K562 (cell line): ENCODE results near the gene CDC27. TPM values are rescaled to one million over a fixed set of nuclear protein-coding genes. Genes with fewer than 3 reads are reported as not detected.

Source experiments
- CHD4 ChIP-seq: fragments of 200-600 bp; sonication (generic); IDR thresholded peaks from 3 replicates; pipeline ENCODE4 v1.6.1; 2012; ENCODE audit warnings: low read depth, mild to moderate bottlenecking, mixed read lengths, low read length, inconsistent platforms; ENCODE audit not compliant: insufficient read depth, insufficient replicate concordance, poor library complexity, severe bottlenecking
- FOXM1 ChIP-seq, 2 experiments: fragments of 450-650 bp in 1 of 2; sonication (generic) in 1 of 2; formaldehyde crosslinking in 1 of 2; IDR thresholded peaks; 2 replicates each; pipeline versions ENCODE4 v1.6.1 to v1.9.0; 2017 to 2022; ENCODE audit warnings: low read depth in 2 of 2, mild to moderate bottlenecking in 2 of 2, missing genetic modification reagents in 1 of 2, moderate library complexity in 1 of 2
- HCFC1 ChIP-seq: IDR thresholded peaks from 2 replicates; pipeline ENCODE4 v1.6.1; 2012; ENCODE audit warnings: low read depth, low read length, improper control_type of control experiment
- HIVEP1 ChIP-seq: fragments of 250-450 bp; sonication (Bioruptor Pico); IDR thresholded peaks from 2 replicates; pipeline ENCODE4 v1.4.0; 2020; ENCODE audit warnings: mild to moderate bottlenecking
- IFI16 ChIP-seq: fragments of 250-450 bp; sonication (Bioruptor Pico); IDR thresholded peaks from 2 replicates; pipeline ENCODE4 v2.1.2; 2022; ENCODE audit warnings: mild to moderate bottlenecking, inconsistent platforms
- MYC ChIP-seq, 2 experiments: fragments of 250-450 bp in 1 of 2; sonication (Bioruptor Pico) in 1 of 2; IDR thresholded peaks; 2 replicates each; pipeline versions ENCODE4 v1.5.1 to v1.6.1; 2012 to 2021; ENCODE audit warnings: low read depth in 2 of 2, borderline replicate concordance in 1 of 2, improper control_type of control experiment in 1 of 2, low read length in 1 of 2, mild to moderate bottlenecking in 1 of 2, moderate library complexity in 1 of 2
- OTX1 ChIP-seq: fragments of 450-650 bp; formaldehyde crosslinking; IDR thresholded peaks from 2 replicates; pipeline ENCODE4 v1.4.0; 2022; ENCODE audit warnings: mild to moderate bottlenecking
- SRF ChIP-seq, 2 experiments: fragments of 250-450, 450-650 bp in 1 of 2; sonication (Bioruptor Pico) in 1 of 2; sonication (generic) in 1 of 2; formaldehyde crosslinking; IDR thresholded peaks; 2 replicates each; pipeline versions ENCODE4 v1.5.0 to v1.5.1; 2020 to 2022; ENCODE audit warnings: mild to moderate bottlenecking in 1 of 2, missing genetic modification reagents in 1 of 2
- TEAD2 ChIP-seq: fragments of 450-650 bp; IDR thresholded peaks from 2 replicates; pipeline ENCODE4 v1.6.1; 2016; ENCODE audit warnings: missing genetic modification characterization, control low read depth, missing compliant biosample characterization
- ZSCAN29 ChIP-seq: fragments of 450-650 bp; IDR thresholded peaks from 2 replicates; pipeline ENCODE4 v1.6.1; 2017
- polyA plus RNA-seq, 8 experiments: library from polyadenylated mRNA; depleted of rRNA in 4 of 8; stranded (reverse) in 5 of 8; unstranded in 3 of 8; fragments of >200 nt; fragmentation: Nextera tagmentation in 2 of 8; fragmentation: Illumina TruSeq in 1 of 8; extraction: Ambion mirVana in 2 of 8; extraction: Trizol in 1 of 8; gene quantifications; 2 replicates each; pipeline versions ENCODE4 v1.2.1 to v1.2.3, GENCODE V29; 2011 to 2014; ENCODE audit warnings: inconsistent platforms in 1 of 8, missing spikeins in 1 of 8
- total RNA-seq, 7 experiments: library from RNA; depleted of rRNA in 6 of 7; stranded (reverse); fragments of >200 nt in 6 of 7; fragmentation: Illumina TruSeq in 2 of 7; extraction: Trizol in 2 of 7; gene quantifications; 2 replicates each; pipeline versions ENCODE4 v1.2.1 to v1.2.3, GENCODE V29; 2011 to 2021; ENCODE audit warnings: low replicate concordance in 1 of 7
- TF ChIP-seq, protein P1 (sequence below): fragments of 200-600 bp; sonication (generic); IDR thresholded peaks from one replicate; pipeline ENCODE4 v1.6.1; 2012; ENCODE audit warnings: mild to moderate bottlenecking, low read depth, low read length, inconsistent platforms
- TF ChIP-seq, protein P2 (sequence below): fragments of 250-450 bp; sonication (Bioruptor Pico); IDR thresholded peaks from 2 replicates; pipeline ENCODE4 v1.6.1; 2021; ENCODE audit warnings: mild to moderate bottlenecking

Gene CDC27
- total and polyA plus RNA-seq, 9 of the 15 experiments (the other 6 are each of a cell fraction or from before 2014, with no cell fraction given) = 28.6 to 155 (median 94.1) TPM

DNA sequence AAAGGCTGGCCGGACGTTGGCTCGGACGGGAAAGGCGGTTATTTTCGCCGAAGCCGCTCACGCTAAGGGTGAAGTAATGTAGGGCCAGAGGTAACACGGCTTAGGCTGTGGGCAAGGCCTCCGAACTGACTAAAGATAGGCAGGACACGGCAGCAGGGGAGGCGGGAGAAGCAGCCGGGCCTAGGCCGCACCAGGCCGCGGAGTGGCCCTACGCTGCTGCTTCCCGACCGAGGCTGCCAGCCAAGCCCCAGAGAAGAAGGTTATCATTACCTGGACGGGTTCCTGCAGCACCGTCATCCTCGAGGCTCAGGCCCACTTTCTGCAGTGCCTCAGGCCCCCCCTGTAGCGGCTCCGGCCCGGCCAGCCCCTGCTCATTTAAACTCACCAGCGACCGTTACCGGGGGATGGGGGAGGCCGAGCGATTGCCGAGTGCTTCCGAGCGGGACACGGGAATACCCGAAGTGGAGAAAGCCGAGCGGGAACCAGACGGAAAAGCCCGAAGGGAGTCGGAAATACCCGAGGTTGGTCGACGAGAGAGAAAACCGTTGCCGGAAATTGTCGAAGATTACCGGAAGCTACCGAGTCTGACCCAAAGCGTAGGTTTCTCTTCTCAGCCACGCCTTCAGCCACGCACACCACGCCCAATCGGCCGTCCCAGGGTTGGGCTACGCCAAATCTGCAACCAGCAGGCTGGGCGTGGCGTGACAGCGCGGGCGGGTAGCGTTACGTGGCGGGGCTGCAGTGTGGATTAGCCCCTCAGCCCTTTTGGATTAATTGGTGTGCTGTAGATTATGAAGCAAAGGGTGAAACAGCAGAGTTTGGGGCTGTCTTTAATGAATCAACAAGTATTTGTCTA is at the start of gene CDC27 (continued):
- TF ChIP-seq CHD4 (no peak), HCFC1 (peak; percentile 13; the same call in 1 of the 2 replicates), FOXM1 (IDR thresholded peaks at IDR 0.05; ENCODE audit: low read depth) (peak; percentile 82), FOXM1 (CRISPR knock-in tag; IDR thresholded peaks at IDR 0.05; ENCODE audit: low read depth) (no peak), IFI16 (CRISPR knock-in tag) (no peak), OTX1 (no peak), HIVEP1 (CRISPR knock-in tag) (no peak), SRF (CRISPR knock-in tag; IDR thresholded peaks at IDR 0.05) (peak in 1 of 2 experiments; percentile 56; a peak in 2 of 4 replicates), TEAD2 (tag) (no peak), ZSCAN29 (no peak), MYC (IDR thresholded peaks at IDR 0.05; ENCODE audit: low read depth, low read length) (peak; percentile 68), MYC (CRISPR knock-in tag; IDR thresholded peaks at IDR 0.05; ENCODE audit: borderline replicate concordance, low read depth) (no peak)
- TF ChIP-seq, protein P1, sequence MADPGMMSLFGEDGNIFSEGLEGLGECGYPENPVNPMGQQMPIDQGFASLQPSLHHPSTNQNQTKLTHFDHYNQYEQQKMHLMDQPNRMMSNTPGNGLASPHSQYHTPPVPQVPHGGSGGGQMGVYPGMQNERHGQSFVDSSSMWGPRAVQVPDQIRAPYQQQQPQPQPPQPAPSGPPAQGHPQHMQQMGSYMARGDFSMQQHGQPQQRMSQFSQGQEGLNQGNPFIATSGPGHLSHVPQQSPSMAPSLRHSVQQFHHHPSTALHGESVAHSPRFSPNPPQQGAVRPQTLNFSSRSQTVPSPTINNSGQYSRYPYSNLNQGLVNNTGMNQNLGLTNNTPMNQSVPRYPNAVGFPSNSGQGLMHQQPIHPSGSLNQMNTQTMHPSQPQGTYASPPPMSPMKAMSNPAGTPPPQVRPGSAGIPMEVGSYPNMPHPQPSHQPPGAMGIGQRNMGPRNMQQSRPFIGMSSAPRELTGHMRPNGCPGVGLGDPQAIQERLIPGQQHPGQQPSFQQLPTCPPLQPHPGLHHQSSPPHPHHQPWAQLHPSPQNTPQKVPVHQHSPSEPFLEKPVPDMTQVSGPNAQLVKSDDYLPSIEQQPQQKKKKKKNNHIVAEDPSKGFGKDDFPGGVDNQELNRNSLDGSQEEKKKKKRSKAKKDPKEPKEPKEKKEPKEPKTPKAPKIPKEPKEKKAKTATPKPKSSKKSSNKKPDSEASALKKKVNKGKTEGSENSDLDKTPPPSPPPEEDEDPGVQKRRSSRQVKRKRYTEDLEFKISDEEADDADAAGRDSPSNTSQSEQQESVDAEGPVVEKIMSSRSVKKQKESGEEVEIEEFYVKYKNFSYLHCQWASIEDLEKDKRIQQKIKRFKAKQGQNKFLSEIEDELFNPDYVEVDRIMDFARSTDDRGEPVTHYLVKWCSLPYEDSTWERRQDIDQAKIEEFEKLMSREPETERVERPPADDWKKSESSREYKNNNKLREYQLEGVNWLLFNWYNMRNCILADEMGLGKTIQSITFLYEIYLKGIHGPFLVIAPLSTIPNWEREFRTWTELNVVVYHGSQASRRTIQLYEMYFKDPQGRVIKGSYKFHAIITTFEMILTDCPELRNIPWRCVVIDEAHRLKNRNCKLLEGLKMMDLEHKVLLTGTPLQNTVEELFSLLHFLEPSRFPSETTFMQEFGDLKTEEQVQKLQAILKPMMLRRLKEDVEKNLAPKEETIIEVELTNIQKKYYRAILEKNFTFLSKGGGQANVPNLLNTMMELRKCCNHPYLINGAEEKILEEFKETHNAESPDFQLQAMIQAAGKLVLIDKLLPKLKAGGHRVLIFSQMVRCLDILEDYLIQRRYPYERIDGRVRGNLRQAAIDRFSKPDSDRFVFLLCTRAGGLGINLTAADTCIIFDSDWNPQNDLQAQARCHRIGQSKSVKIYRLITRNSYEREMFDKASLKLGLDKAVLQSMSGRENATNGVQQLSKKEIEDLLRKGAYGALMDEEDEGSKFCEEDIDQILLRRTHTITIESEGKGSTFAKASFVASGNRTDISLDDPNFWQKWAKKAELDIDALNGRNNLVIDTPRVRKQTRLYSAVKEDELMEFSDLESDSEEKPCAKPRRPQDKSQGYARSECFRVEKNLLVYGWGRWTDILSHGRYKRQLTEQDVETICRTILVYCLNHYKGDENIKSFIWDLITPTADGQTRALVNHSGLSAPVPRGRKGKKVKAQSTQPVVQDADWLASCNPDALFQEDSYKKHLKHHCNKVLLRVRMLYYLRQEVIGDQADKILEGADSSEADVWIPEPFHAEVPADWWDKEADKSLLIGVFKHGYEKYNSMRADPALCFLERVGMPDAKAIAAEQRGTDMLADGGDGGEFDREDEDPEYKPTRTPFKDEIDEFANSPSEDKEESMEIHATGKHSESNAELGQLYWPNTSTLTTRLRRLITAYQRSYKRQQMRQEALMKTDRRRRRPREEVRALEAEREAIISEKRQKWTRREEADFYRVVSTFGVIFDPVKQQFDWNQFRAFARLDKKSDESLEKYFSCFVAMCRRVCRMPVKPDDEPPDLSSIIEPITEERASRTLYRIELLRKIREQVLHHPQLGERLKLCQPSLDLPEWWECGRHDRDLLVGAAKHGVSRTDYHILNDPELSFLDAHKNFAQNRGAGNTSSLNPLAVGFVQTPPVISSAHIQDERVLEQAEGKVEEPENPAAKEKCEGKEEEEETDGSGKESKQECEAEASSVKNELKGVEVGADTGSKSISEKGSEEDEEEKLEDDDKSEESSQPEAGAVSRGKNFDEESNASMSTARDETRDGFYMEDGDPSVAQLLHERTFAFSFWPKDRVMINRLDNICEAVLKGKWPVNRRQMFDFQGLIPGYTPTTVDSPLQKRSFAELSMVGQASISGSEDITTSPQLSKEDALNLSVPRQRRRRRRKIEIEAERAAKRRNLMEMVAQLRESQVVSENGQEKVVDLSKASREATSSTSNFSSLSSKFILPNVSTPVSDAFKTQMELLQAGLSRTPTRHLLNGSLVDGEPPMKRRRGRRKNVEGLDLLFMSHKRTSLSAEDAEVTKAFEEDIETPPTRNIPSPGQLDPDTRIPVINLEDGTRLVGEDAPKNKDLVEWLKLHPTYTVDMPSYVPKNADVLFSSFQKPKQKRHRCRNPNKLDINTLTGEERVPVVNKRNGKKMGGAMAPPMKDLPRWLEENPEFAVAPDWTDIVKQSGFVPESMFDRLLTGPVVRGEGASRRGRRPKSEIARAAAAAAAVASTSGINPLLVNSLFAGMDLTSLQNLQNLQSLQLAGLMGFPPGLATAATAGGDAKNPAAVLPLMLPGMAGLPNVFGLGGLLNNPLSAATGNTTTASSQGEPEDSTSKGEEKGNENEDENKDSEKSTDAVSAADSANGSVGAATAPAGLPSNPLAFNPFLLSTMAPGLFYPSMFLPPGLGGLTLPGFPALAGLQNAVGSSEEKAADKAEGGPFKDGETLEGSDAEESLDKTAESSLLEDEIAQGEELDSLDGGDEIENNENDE = no peak
- TF ChIP-seq, protein P2, sequence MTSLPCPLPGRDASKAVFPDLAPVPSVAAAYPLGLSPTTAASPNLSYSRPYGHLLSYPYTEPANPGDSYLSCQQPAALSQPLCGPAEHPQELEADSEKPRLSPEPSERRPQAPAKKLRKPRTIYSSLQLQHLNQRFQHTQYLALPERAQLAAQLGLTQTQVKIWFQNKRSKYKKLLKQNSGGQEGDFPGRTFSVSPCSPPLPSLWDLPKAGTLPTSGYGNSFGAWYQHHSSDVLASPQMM (CRISPR knock-in tag) = no peak
